Measurements from ENCODE around the gene ATP2B1.

The ATP2B1 gene

GRCh38 chr12:89559753-89560152 is 148.9 kb downstream of the ATP2B1 start:
- Histone ChIP-seq H3K4me3 (no peak overlapping the region), H3K27ac (no peak overlapping the region)

GRCh38 chr12:89556976-89557375 is 151.7 kb downstream of the ATP2B1 start:
- H3K27ac ChIP-seq: no peak overlapping the region
- H3K4me3 ChIP-seq: no peak overlapping the region

GRCh38 chr12:89552376-89552775 is 156.3 kb downstream of the ATP2B1 start:
- Histone ChIP-seq H3K27ac (no peak overlapping the region), H3K4me3 (no peak overlapping the region)

- H3K4me3 ChIP-seq: no peak overlapping the region
- no peak overlapping the region for H3K27ac ChIP-seq
Measured at GRCh38 chr12:89551747-89552146, 156.9 kb downstream of the ATP2B1 start.

GRCh38 chr12:89547101-89547500 is 161.5 kb downstream of the ATP2B1 start:
- no peak overlapping the region for H3K27ac ChIP-seq
- H3K4me3 ChIP-seq: no peak overlapping the region

GRCh38 chr12:89546151-89546550 is 162.5 kb downstream of the ATP2B1 start:
- Histone ChIP-seq H3K4me3 (no peak overlapping the region), H3K27ac (no peak overlapping the region)

- H3K27ac ChIP-seq: peak overlapping the region in 1 of 21 experiments; percentile 5
- H3K4me3 ChIP-seq: no peak overlapping the region
Measured at GRCh38 chr12:89544681-89545184, 163.9 kb downstream of the ATP2B1 start.

- no peak overlapping the region for H3K27ac ChIP-seq
- H3K4me3 ChIP-seq: no peak overlapping the region
Measured at GRCh38 chr12:89544022-89544421, 164.6 kb downstream of the ATP2B1 start.

GRCh38 chr12:89542912-89543592 is 165.6 kb downstream of the ATP2B1 start:
- Histone ChIP-seq H3K27ac (peak overlapping the region in 1 of 21 experiments; percentile 39), H3K4me3 (no peak overlapping the region)

GRCh38 chr12:89542236-89542635 is 166.4 kb downstream of the ATP2B1 start:
- Histone ChIP-seq H3K4me3 (no peak overlapping the region), H3K27ac (peak overlapping the region in 1 of 21 experiments; percentile 39)

GRCh38 chr12:89540586-89540985 is 168.1 kb downstream of the ATP2B1 start:
- Histone ChIP-seq H3K4me3 (no peak overlapping the region), H3K27ac (no peak overlapping the region)

GRCh38 chr12:89539426-89540223 is 169.0 kb downstream of the ATP2B1 start:
- no peak overlapping the region for H3K27ac ChIP-seq

GRCh38 chr12:89538897-89539296 is 169.7 kb downstream of the ATP2B1 start:
- Histone ChIP-seq H3K4me3 (no peak overlapping the region), H3K27ac (no peak overlapping the region)

More at GRCh38 chr12:89539426-89540223, 169.0 kb downstream of the ATP2B1 start:
- no peak overlapping the region for H3K4me3 ChIP-seq

Measured in skin epidermis (tissue), 12 donors.